Stomach smooth muscle (tissue), 2 donors: ENCODE results near the gene PREB.

Source experiments
- H3K27ac ChIP-seq: one replicate; pipeline ENCODE4 v1.7.0; 2013; ENCODE audit warnings: mild to moderate bottlenecking, low read length, inconsistent platforms
- H3K27me3 ChIP-seq, 2 donors: one replicate each; pipeline ENCODE4 v1.7.0; 2013; ENCODE audit warnings: low read length in 2 of 2; ENCODE audit not compliant: insufficient read depth in 2 of 2, control insufficient read depth in 1 of 2
- H3K36me3 ChIP-seq, 2 donors: one replicate each; pipeline ENCODE4 v1.7.0; 2013; ENCODE audit warnings: low read length in 2 of 2; ENCODE audit not compliant: control insufficient read depth in 2 of 2, insufficient read depth in 2 of 2
- H3K4me1 ChIP-seq: one replicate; pipeline ENCODE4 v1.7.0; 2013; ENCODE audit warnings: low read length; ENCODE audit not compliant: control insufficient read depth, insufficient read depth
- H3K4me3 ChIP-seq, 2 donors: one replicate each; pipeline ENCODE4 v1.7.0; 2013; ENCODE audit warnings: low read length in 2 of 2
- H3K9ac ChIP-seq, 2 donors: one replicate each; pipeline ENCODE4 v1.7.0; 2013; ENCODE audit warnings: low read length in 2 of 2, mild to moderate bottlenecking in 1 of 2
- H3K9me3 ChIP-seq, 2 donors: one replicate each; pipeline ENCODE4 v1.7.0; 2013; ENCODE audit warnings: low read length in 2 of 2; ENCODE audit not compliant: control insufficient read depth in 2 of 2
- donor health status: healthy.
- donor health status: Pancreatic carcinoma.

Gene PREB

DNA sequence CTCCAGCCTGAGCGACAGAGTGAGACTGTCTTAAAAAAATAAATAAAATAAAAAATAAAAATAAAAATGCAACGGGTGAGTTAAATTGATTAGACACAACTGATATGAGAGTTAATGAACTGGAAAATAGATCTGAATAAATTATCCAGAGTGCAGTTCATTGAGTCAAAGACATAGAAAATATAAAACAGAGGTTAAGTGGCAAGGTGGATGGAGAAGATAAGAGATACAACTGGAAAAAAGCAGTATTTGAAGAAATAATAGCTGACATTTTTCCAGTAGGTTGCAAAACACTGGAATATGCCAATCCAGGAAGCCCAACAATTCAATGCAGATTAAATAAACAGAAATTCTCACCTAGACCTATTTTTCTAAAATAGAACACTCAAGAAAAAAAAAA is 26.2 kb downstream of the PREB start:
- Histone ChIP-seq H3K27me3 (peaks cover 5 to 7% of the 10 kb centered on the region in 2 donors), H3K4me3 (no peak overlapping the region), H3K27ac (no peak overlapping the region), H3K9ac (no peak overlapping the region), H3K4me1 (no peaks in the 10 kb centered on the region), H3K36me3 (no peaks in the 10 kb centered on the region), H3K9me3 (no peaks in the 10 kb centered on the region)

- H3K9ac ChIP-seq = peak overlapping the region in 1 of 2 donors; percentile 21
- H3K27ac ChIP-seq = no peak overlapping the region
- H3K27me3 ChIP-seq = peaks cover 5 to 7% of the 10 kb centered on the region in 2 donors
- no peaks in the 10 kb centered on the region for H3K36me3 ChIP-seq
- no peaks in the 10 kb centered on the region for H3K4me1 ChIP-seq
- no peak overlapping the region for H3K4me3 ChIP-seq
- no peaks in the 10 kb centered on the region for H3K9me3 ChIP-seq
Observed at GRCh38 chr2:27105981-27106380, 28.5 kb downstream of the PREB start.

- Histone ChIP-seq H3K4me3 (no peak overlapping the region), H3K9me3 (no peaks in the 10 kb centered on the region), H3K27ac (no peak overlapping the region), H3K9ac (no peak overlapping the region), H3K4me1 (no peaks in the 10 kb centered on the region), H3K36me3 (peaks cover 0 to 8% of the 10 kb centered on the region in 2 donors), H3K27me3 (peaks cover 5 to 7% of the 10 kb centered on the region in 2 donors)
Observed at GRCh38 chr2:27102329-27102728, 32.1 kb downstream of the PREB start.

DNA sequence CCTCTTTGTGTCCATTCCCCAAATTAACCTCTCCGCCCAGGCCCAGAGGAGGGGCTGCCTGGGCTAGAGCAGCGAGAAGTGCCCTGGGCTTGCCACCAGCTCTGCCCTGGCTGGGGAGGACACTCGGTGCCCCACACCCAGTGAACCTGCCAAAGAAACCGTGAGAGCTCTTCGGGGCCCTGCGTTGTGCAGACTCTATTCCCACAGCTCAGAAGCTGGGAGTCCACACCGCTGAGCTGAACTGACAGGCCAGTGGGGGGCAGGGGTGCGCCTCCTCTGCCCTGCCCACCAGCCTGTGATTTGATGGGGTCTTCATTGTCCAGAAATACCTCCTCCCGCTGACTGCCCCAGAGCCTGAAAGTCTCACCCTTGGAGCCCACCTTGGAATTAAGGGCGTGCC is 34.4 kb downstream of the PREB start:
- Histone ChIP-seq H3K9ac (no peak overlapping the region), H3K9me3 (no peaks in the 10 kb centered on the region), H3K36me3 (peaks cover 0 to 8% of the 10 kb centered on the region in 2 donors), H3K4me1 (peaks cover 14% of the 10 kb centered on the region), H3K27ac (no peak overlapping the region), H3K27me3 (peaks cover 1 to 4% of the 10 kb centered on the region in 2 donors), H3K4me3 (no peak overlapping the region)

DNA sequence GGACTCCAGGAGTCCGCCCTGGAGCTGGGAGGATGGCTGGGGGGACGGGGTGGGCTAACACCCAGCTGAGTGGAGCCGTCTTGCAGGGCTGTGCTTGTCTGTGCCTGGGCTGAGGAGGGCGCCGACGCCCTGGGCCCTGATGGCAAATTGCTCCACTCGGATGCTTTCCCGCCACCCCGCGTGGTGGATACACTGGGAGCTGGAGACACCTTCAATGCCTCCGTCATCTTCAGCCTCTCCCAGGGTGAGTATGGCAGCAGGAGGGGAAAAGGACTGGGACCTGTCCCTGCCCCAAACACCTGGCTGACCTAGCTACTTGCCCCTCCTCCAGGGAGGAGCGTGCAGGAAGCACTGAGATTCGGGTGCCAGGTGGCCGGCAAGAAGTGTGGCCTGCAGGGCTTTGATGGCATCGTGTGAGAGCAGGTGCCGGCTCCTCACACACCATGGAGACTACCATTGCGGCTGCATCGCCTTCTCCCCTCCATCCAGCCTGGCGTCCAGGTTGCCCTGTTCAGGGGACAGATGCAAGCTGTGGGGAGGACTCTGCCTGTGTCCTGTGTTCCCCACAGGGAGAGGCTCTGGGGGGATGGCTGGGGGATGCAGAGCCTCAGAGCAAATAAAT is 35.0 kb downstream of the PREB start:
- H3K9me3 ChIP-seq = no peaks in the 10 kb centered on the region
- H3K36me3 ChIP-seq = peaks cover 0 to 8% of the 10 kb centered on the region in 2 donors
- H3K4me3 ChIP-seq = no peak overlapping the region
- peaks cover 14% of the 10 kb centered on the region for H3K4me1 ChIP-seq
- no peak overlapping the region for H3K9ac ChIP-seq
- H3K27me3 ChIP-seq = peaks cover 0 to 3% of the 10 kb centered on the region in 2 donors
- no peak overlapping the region for H3K27ac ChIP-seq

DNA sequence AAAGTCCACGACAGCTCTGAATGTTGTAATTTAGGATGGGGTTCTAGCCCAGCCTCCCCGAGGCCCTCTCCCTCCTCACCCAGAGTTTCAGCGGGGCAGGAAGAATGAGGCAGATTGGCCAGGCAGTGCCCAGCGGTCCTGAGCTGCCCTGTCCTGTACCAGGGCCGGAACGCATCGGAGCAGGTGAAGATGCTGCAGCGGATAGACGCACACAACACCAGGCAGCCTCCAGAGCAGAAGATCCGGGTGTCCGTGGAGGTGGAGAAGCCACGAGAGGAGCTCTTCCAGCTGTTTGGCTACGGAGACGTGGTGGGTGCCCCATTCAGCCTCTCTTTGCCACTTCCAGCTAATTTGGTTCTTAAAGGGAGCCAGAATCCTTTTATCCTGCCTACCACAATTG is 37.1 kb downstream of the PREB start:
- Histone ChIP-seq H3K4me1 (peaks cover 14% of the 10 kb centered on the region), H3K36me3 (peaks cover 0 to 8% of the 10 kb centered on the region in 2 donors), H3K27ac (no peak overlapping the region), H3K27me3 (no peaks in the 10 kb centered on the region), H3K9ac (no peak overlapping the region), H3K9me3 (no peaks in the 10 kb centered on the region), H3K4me3 (no peak overlapping the region)

- peaks cover 14% of the 10 kb centered on the region for H3K4me1 ChIP-seq
- no peak overlapping the region for H3K4me3 ChIP-seq
- H3K27ac ChIP-seq = no peak overlapping the region
- H3K9me3 ChIP-seq = no peaks in the 10 kb centered on the region
- no peak overlapping the region for H3K9ac ChIP-seq
- no peaks in the 10 kb centered on the region for H3K27me3 ChIP-seq
- peaks cover 0 to 10% of the 10 kb centered on the region in 2 donors for H3K36me3 ChIP-seq
Observed at GRCh38 chr2:27096748-27097297, 37.6 kb downstream of the PREB start.

GRCh38 chr2:27095745-27096651 is 38.4 kb downstream of the PREB start:
- Histone ChIP-seq H3K4me3 (peak overlapping the region in 1 of 2 donors; percentile 71), H3K27me3 (no peaks in the 10 kb centered on the region), H3K27ac (no peak overlapping the region), H3K4me1 (peaks cover 14% of the 10 kb centered on the region), H3K9me3 (no peaks in the 10 kb centered on the region), H3K9ac (peak overlapping the region in 1 of 2 donors; percentile 29), H3K36me3 (peaks cover 0 to 10% of the 10 kb centered on the region in 2 donors)

- no peak overlapping the region for H3K27ac ChIP-seq
- H3K9me3 ChIP-seq = no peaks in the 10 kb centered on the region
- peaks cover 0 to 10% of the 10 kb centered on the region in 2 donors for H3K36me3 ChIP-seq
- peaks cover 14% of the 10 kb centered on the region for H3K4me1 ChIP-seq
- H3K27me3 ChIP-seq = no peaks in the 10 kb centered on the region
- H3K4me3 ChIP-seq = no peak overlapping the region
- H3K9ac ChIP-seq = no peak overlapping the region
Observed at GRCh38 chr2:27095427-27095744, 39.0 kb downstream of the PREB start.

- no peaks in the 10 kb centered on the region for H3K27me3 ChIP-seq
- peaks cover 14% of the 10 kb centered on the region for H3K4me1 ChIP-seq
- no peaks in the 10 kb centered on the region for H3K9me3 ChIP-seq
- no peak overlapping the region for H3K4me3 ChIP-seq
- H3K9ac ChIP-seq = no peak overlapping the region
- H3K27ac ChIP-seq = no peak overlapping the region
- peaks cover 0 to 8% of the 10 kb centered on the region in 2 donors for H3K36me3 ChIP-seq
Observed at GRCh38 chr2:27094353-27094984, 40.0 kb downstream of the PREB start.
